HEK293 (cell line): ENCODE results near the gene CDK14.

Experiments used
- CTCF ChIA-PET: fragments of 350-600 bp; formaldehyde crosslinking; extraction: SDS; loops from one replicate; lab custom pipeline; 2021; ENCODE audit warnings: antibody characterized with exemption; lab: Yijun Ruan, JAX
- POLR2A ChIA-PET: fragments of 300-600 bp; formaldehyde crosslinking; extraction: SDS; loops from one replicate; lab custom pipeline; 2020; ENCODE audit warnings: antibody characterized with exemption, inconsistent platforms; lab: Yijun Ruan, JAX
- H3K27ac ChIP-seq: fragments of 200-500 bp; sonication (Bioruptor generic); 2 replicates; pipeline ENCODE4 v1.5.1; 2014; ENCODE audit warnings: low read depth, low read length, control low read depth, inconsistent platforms; ENCODE audit errors: extremely low read depth
- H3K36me3 ChIP-seq, 2 experiments: fragments of 200-500 bp in 1 of 2; sonication (Bioruptor generic) in 1 of 2; 1 replicate in 1 of 2; 2 replicates in 1 of 2; pipeline ENCODE4 v1.5.1; 2014 to 2017; ENCODE audit warnings: inconsistent platforms in 2 of 2, low read length in 2 of 2; ENCODE audit not compliant: control insufficient read depth in 2 of 2, insufficient read depth in 1 of 2
- H3K4me1 ChIP-seq: fragments of 200-500 bp; sonication (Bioruptor generic); 2 replicates; pipeline ENCODE4 v1.5.1; 2014; ENCODE audit warnings: mild to moderate bottlenecking, low read length, inconsistent platforms; ENCODE audit not compliant: control insufficient read depth, insufficient read depth
- H3K4me3 ChIP-seq: 2 replicates; pipeline ENCODE4 v1.5.1; 2011; ENCODE audit warnings: low read depth, mild to moderate bottlenecking, control low read depth, low read length, moderate library complexity
- H3K9me3 ChIP-seq: fragments of 200-500 bp; sonication (Bioruptor generic); 2 replicates; pipeline ENCODE4 v1.5.1; 2014; ENCODE audit warnings: low read depth, low read length, inconsistent platforms; ENCODE audit not compliant: control insufficient read depth, insufficient read depth
- OSR2 ChIP-seq: fragments of 450-650 bp; formaldehyde crosslinking; IDR thresholded peaks from 2 replicates; pipeline ENCODE4 v1.5.1; 2016; ENCODE audit warnings: missing biosample characterization, missing genetic modification characterization
- OVOL3 ChIP-seq: fragments of 450-650 bp; formaldehyde crosslinking; IDR thresholded peaks from 2 replicates; pipeline ENCODE4 v1.5.1; 2016; ENCODE audit warnings: missing biosample characterization, missing genetic modification characterization
- ZBTB48 ChIP-seq: fragments of 450-650 bp; formaldehyde crosslinking; IDR thresholded peaks from 2 replicates; pipeline ENCODE4 v1.5.1; 2016; ENCODE audit warnings: missing biosample characterization, missing genetic modification characterization
- ZBTB7A ChIP-seq: fragments of 450-650 bp; formaldehyde crosslinking; IDR thresholded peaks from 2 replicates; pipeline ENCODE4 v1.5.1; 2016; ENCODE audit warnings: low read depth, missing biosample characterization, missing genetic modification characterization
- ZNF138 ChIP-seq: fragments of 450-650 bp; formaldehyde crosslinking; IDR thresholded peaks from 2 replicates; pipeline ENCODE4 v1.5.1; 2016; ENCODE audit warnings: missing biosample characterization, missing genetic modification characterization, borderline replicate concordance
- ZNF24 ChIP-seq: fragments of 450-650 bp; formaldehyde crosslinking; IDR thresholded peaks from 2 replicates; pipeline ENCODE4 v1.5.1; 2016; ENCODE audit warnings: missing biosample characterization, missing genetic modification characterization
- ZNF335 ChIP-seq: fragments of 450-650 bp; formaldehyde crosslinking; conservative IDR thresholded peaks from 2 replicates; pipeline ENCODE4 v1.5.1; 2016; ENCODE audit warnings: missing biosample characterization, missing genetic modification characterization
- ZNF362 ChIP-seq: fragments of 450-650 bp; formaldehyde crosslinking; IDR thresholded peaks from 2 replicates; pipeline ENCODE4 v1.5.1; 2016; ENCODE audit warnings: missing biosample characterization, missing genetic modification characterization
- ZNF398 ChIP-seq: fragments of 450-650 bp; formaldehyde crosslinking; IDR thresholded peaks from 2 replicates; pipeline ENCODE4 v1.5.1; 2017; ENCODE audit warnings: missing biosample characterization, missing genetic modification characterization
- ZNF473 ChIP-seq: fragments of 450-650 bp; formaldehyde crosslinking; IDR thresholded peaks from 2 replicates; pipeline ENCODE4 v1.5.1; 2017; ENCODE audit warnings: missing biosample characterization, missing genetic modification characterization
- ZNF645 ChIP-seq: fragments of 450-650 bp; formaldehyde crosslinking; IDR thresholded peaks from 2 replicates; pipeline ENCODE4; 2016; ENCODE audit warnings: missing biosample characterization, missing genetic modification characterization
- ZNF654 ChIP-seq: fragments of 450-650 bp; formaldehyde crosslinking; IDR thresholded peaks from 2 replicates; pipeline ENCODE4 v1.5.1; 2016; ENCODE audit warnings: low read depth, missing biosample characterization, missing genetic modification characterization
- ZNF747 ChIP-seq: fragments of 450-650 bp; formaldehyde crosslinking; IDR thresholded peaks from 2 replicates; pipeline ENCODE4 v1.5.1; 2016; ENCODE audit warnings: missing biosample characterization, missing genetic modification characterization

CDK14 gene

GRCh38 chr7:91088156-91088555 lies 492.0 kb downstream of the CDK14 start (continued):
- TF ChIP-seq OVOL3 (tag by site-specific recombination) (no peak), ZNF645 (tag by site-specific recombination) (no peak)

GRCh38 chr7:91088691-91089090 lies 492.6 kb downstream of the CDK14 start:
- Histone ChIP-seq H3K9me3 (no peaks in the 10 kb centered on the region), H3K4me1 (no peaks in the 10 kb centered on the region), H3K36me3 (no peaks in the 10 kb centered on the region), H3K27ac (no peak overlapping the region), H3K4me3 (no peak overlapping the region)
- ChIA-PET POLR2A (no interaction called here), CTCF (interaction anchor here (0.6 to 0.7 kb wide), 2 partner anchors 26 to 612 kb away, joined by 3 to 4 read pairs; no protein-coding TSS in a partner anchor)
- TF ChIP-seq ZBTB48 (tag by site-specific recombination) (no peak), OSR2 (tag by site-specific recombination) (no peak)

- Histone ChIP-seq H3K4me1 (no peaks in the 10 kb centered on the region), H3K4me3 (no peak overlapping the region; the same call in 1 of the 2 replicates), H3K9me3 (no peaks in the 10 kb centered on the region), H3K36me3 (no peaks in the 10 kb centered on the region), H3K27ac (no peak overlapping the region)
- CTCF ChIA-PET, result interaction anchor here (0.6 to 3.0 kb wide), 16 partner anchors 8 to 732 kb away, joined by 3 to 9 read pairs (median 3); no protein-coding TSS in a partner anchor
- POLR2A ChIA-PET, result no interaction called here
- TF ChIP-seq ZNF747 (tag by site-specific recombination) (no peak), ZNF654 (peak; percentile 44), ZNF362 (peak; percentile 75; the same call in 1 of the 2 replicates), ZNF24 (tag by site-specific recombination) (no peak), ZNF398 (no peak), ZNF335 (tag by site-specific recombination) (0 out of 2 replicates have a peak, but pooled peaks have one; percentile 33), ZNF138 (tag by site-specific recombination) (no peak)
These were observed 493.4 kb downstream of the CDK14 start for GRCh38 chr7:91089382-91089963.

- no peaks in the 10 kb centered on the region for H3K4me1 ChIP-seq
- no peaks in the 10 kb centered on the region for H3K36me3 ChIP-seq
- no peak overlapping the region for H3K27ac ChIP-seq
- TF ChIP-seq ZBTB7A (tag by site-specific recombination) (no peak), ZNF473 (tag by site-specific recombination) (no peak)
- POLR2A ChIA-PET, result no interaction called here
- no peak overlapping the region for H3K4me3 ChIP-seq
- CTCF ChIA-PET, result interaction anchor here (1.1 to 3.0 kb wide), 7 partner anchors 10 to 695 kb away, joined by 3 to 9 read pairs (median 3); no protein-coding TSS in a partner anchor
- H3K9me3 ChIP-seq, result no peaks in the 10 kb centered on the region
These were observed 494.6 kb downstream of the CDK14 start for GRCh38 chr7:91090684-91091083.
